GM12891 (cell line): ENCODE results near the gene GGCX.

Source experiments
- POLR2A ChIP-seq: IDR thresholded peaks from 2 replicates; pipeline ENCODE4 v1.6.1; 2011; ENCODE audit warnings: low read depth, low read length, control low read depth
- POLR2AphosphoS5 ChIP-seq: IDR thresholded peaks from 2 replicates; pipeline ENCODE4 v1.6.1; 2011; ENCODE audit warnings: low read depth, low read length, control low read depth
- SPI1 ChIP-seq: IDR thresholded peaks from 2 replicates; pipeline ENCODE4 v1.6.1; 2011; ENCODE audit warnings: low read depth, low read length, control low read depth
- TAF1 ChIP-seq: IDR thresholded peaks from 2 replicates; pipeline ENCODE4 v1.6.1; 2011; ENCODE audit warnings: low read depth, low read length, control low read depth

GRCh38 chr2:85564144-85564563 is 2.9 kb upstream of the GGCX start:
- TF ChIP-seq POLR2AphosphoS5 (no peak), POLR2A (no peak), SPI1 (peak; percentile 96), TAF1 (no peak)
